ENCODE data around the gene TMEM145.

Gene TMEM145

DNA sequence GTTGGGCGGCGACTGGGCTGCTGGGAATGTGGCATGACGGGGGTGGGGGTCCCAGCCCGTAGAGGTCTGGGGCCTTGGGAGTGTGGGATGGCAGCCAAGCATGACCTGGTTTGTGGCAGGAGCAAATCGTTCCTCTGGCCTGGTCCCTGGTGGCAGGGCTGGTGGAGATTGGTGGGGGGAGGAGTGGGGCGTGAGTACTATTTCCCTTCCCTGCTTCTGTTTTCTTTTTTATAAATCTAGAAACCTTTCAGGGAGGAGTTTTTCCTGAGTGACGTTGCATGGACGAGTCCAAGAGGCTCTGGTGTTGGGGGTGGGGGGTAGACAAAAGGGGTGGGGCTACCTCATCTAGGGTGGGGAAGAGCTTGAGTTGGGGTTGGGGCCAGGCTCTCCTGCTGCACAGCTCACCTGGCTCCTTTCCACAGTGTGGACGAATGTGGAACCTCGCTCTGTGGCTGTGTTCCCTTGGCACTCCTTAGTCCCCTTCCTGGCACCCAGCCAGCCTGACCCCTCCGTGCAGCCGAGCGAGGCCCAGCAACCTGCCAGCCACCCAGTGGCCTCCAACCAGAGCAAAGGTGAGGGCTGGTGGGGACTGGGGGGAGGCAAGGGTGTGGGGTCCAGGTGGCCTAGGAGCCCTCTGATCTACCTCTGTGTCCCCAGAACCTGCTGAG, 26.6 kb upstream of the TMEM145 start:
- Histone ChIP-seq H3K36me3 (ENCODE audit: low read length) (no peaks in the 10 kb centered on the region), H3K4me2 (ENCODE audit: low read depth, low read length, poor library complexity, severe bottlenecking) (peak overlapping the region; percentile 69), H3K79me2 (ENCODE audit: insufficient read depth, low read length) (peaks cover 15% of the 10 kb centered on the region; the same call in 1 of the 2 replicates), H3K9ac (ENCODE audit: low read length) (0 out of 2 replicates have a peak overlapping the region, but pooled peaks have one; percentile 76), H3K4me3 (ENCODE audit: insufficient read depth, low read length, poor library complexity, severe bottlenecking) (no peak overlapping the region), H2AFZ (ENCODE audit: low read depth, low read length, severe bottlenecking) (no peak overlapping the region), H4K20me1 (ENCODE audit: low read depth, low read length) (no peaks in the 10 kb centered on the region), H3K9me3 (ENCODE audit: insufficient read depth, low read length) (no peaks in the 10 kb centered on the region), H3K27ac (ENCODE audit: low read depth, low read length) (peak overlapping the region; percentile 72), H3K27me3 (ENCODE audit: low read length) (no peaks in the 10 kb centered on the region), H3F3A (ENCODE audit: insufficient read depth) (peaks cover 16% of the 10 kb centered on the region), H3K9me2 (replicated peaks; ENCODE audit: insufficient read depth, low read length) (no peaks in the 10 kb centered on the region)
- TF ChIP-seq, protein P1, sequence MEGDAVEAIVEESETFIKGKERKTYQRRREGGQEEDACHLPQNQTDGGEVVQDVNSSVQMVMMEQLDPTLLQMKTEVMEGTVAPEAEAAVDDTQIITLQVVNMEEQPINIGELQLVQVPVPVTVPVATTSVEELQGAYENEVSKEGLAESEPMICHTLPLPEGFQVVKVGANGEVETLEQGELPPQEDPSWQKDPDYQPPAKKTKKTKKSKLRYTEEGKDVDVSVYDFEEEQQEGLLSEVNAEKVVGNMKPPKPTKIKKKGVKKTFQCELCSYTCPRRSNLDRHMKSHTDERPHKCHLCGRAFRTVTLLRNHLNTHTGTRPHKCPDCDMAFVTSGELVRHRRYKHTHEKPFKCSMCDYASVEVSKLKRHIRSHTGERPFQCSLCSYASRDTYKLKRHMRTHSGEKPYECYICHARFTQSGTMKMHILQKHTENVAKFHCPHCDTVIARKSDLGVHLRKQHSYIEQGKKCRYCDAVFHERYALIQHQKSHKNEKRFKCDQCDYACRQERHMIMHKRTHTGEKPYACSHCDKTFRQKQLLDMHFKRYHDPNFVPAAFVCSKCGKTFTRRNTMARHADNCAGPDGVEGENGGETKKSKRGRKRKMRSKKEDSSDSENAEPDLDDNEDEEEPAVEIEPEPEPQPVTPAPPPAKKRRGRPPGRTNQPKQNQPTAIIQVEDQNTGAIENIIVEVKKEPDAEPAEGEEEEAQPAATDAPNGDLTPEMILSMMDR (IDR thresholded peaks at IDR 0.05; ENCODE audit: insufficient read depth, low read length, poor library complexity, severe bottlenecking): no peak
- no peak for TF ChIP-seq EZH2phosphoT487 (conservative IDR thresholded peaks at IDR 0.05; ENCODE audit: low read length)

DNA sequence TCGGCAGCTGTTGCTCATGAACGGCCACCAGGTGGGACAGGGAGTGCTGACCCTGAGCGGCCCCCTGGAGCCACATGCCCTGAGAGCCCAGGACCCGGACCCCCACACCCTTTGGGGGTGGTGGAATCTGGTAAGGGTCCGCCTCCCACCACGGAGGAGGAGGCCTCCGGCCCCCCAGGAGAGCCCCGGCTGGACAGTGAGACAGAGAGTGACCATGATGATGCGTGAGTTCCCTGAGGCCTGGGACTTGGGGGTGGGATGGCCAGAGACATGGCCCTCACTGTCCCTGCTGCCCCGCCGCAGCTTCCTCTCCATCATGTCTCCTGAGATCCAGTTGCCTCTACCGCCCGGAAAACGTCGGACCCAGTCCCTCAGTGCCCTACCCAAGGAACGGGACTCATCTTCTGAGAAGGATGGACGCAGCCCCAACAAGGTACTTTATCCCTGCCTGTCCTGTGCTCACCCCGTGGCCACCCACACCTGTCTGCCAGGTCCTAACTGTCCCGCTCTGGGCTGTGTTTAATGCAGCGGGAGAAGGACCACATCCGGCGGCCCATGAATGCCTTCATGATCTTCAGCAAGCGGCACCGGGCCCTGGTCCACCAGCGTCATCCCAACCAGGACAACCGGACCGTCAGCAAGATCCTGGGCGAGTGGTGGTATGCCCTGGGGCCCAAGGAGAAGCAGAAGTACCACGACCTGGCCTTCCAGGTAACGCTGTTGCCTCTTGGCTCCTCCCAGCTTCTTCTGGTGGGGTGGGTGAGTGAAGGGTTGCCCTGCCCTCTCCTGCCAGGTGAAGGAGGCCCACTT, 25.9 kb upstream of the TMEM145 start:
- Histone ChIP-seq H4K20me1 (ENCODE audit: low read depth, low read length) (no peaks in the 10 kb centered on the region), H3K4me3 (ENCODE audit: insufficient read depth, low read length, poor library complexity, severe bottlenecking) (no peak overlapping the region)

DNA sequence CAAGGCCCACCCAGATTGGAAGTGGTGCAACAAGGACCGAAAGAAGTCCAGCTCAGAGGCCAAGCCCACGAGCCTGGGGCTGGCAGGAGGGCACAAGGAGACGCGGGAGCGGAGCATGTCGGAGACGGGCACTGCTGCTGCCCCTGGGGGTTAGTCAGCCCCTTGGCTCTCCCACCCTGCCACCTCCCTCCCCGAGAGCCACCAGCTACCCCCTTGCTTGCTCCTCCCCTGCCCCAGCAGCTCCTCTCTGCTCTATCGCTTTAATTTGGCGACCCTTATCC, 25.3 kb upstream of the TMEM145 start:
- peaks cover 15% of the 10 kb centered on the region; the same call in 1 of the 2 replicates for H3K79me2 ChIP-seq (ENCODE audit: insufficient read depth, low read length)
- TF ChIP-seq EZH2phosphoT487 (conservative IDR thresholded peaks at IDR 0.05; ENCODE audit: low read length): no peak
- TF ChIP-seq, protein P1 (IDR thresholded peaks at IDR 0.05; ENCODE audit: insufficient read depth, low read length, poor library complexity, severe bottlenecking): no peak
- no peaks in the 10 kb centered on the region for H3K36me3 ChIP-seq (ENCODE audit: low read length)
- H3K9me3 ChIP-seq (ENCODE audit: insufficient read depth, low read length): no peaks in the 10 kb centered on the region
- no peaks in the 10 kb centered on the region for H4K20me1 ChIP-seq (ENCODE audit: low read depth, low read length)
- no peak overlapping the region for H3K4me2 ChIP-seq (ENCODE audit: low read depth, low read length, poor library complexity, severe bottlenecking)
- H2AFZ ChIP-seq (ENCODE audit: low read depth, low read length, severe bottlenecking): no peak overlapping the region
- H3K27ac ChIP-seq (ENCODE audit: low read depth, low read length): no peak overlapping the region
- H3K9me2 ChIP-seq (replicated peaks; ENCODE audit: insufficient read depth, low read length): no peaks in the 10 kb centered on the region
- H3K4me3 ChIP-seq (ENCODE audit: insufficient read depth, low read length, poor library complexity, severe bottlenecking): no peak overlapping the region
- H3K9ac ChIP-seq (ENCODE audit: low read length): no peak overlapping the region
- no peaks in the 10 kb centered on the region for H3K27me3 ChIP-seq (ENCODE audit: low read length)
- peaks cover 5% of the 10 kb centered on the region for H3F3A ChIP-seq (ENCODE audit: insufficient read depth)

More for the DNA sequence above, 25.9 kb upstream of the TMEM145 start:
- Histone ChIP-seq H2AFZ (ENCODE audit: low read depth, low read length, severe bottlenecking) (no peak overlapping the region), H3K27me3 (ENCODE audit: low read length) (no peaks in the 10 kb centered on the region), H3K9me2 (replicated peaks; ENCODE audit: insufficient read depth, low read length) (no peaks in the 10 kb centered on the region), H3K9me3 (ENCODE audit: insufficient read depth, low read length) (no peaks in the 10 kb centered on the region), H3K79me2 (ENCODE audit: insufficient read depth, low read length) (peaks cover 15% of the 10 kb centered on the region; the same call in 1 of the 2 replicates), H3K9ac (ENCODE audit: low read length) (no peak overlapping the region), H3K4me2 (ENCODE audit: low read depth, low read length, poor library complexity, severe bottlenecking) (no peak overlapping the region), H3F3A (ENCODE audit: insufficient read depth) (peaks cover 9% of the 10 kb centered on the region), H3K36me3 (ENCODE audit: low read length) (no peaks in the 10 kb centered on the region), H3K27ac (ENCODE audit: low read depth, low read length) (no peak overlapping the region)
- no peak for TF ChIP-seq EZH2phosphoT487 (conservative IDR thresholded peaks at IDR 0.05; ENCODE audit: low read length)
- TF ChIP-seq, protein P1 (IDR thresholded peaks at IDR 0.05; ENCODE audit: insufficient read depth, low read length, poor library complexity, severe bottlenecking): no peak

Measured in SU-DHL-6 (cell line).